Neural cell (in vitro differentiated cells): ENCODE results near the gene NAA38. TPM values are rescaled to one million over a fixed set of nuclear protein-coding genes. Genes with fewer than 3 reads are reported as not detected.
A peak's percentile ranks its signal among the peaks of the same experiment; 100 is the strongest.

Source experiments
- H2AFZ ChIP-seq: fragments of 200-600, 300-800 bp; sonication (generic), shearing (Covaris generic); 2 replicates; pipeline ENCODE4 v1.6.0; 2014; ENCODE audit warnings: low read depth, mild to moderate bottlenecking, antibody characterized with exemption, low read length, moderate library complexity
- H3F3A ChIP-seq: fragments of 200-600 bp; shearing (Covaris generic); 2 replicates; pipeline ENCODE4 v1.6.1; 2016; ENCODE audit warnings: mild to moderate bottlenecking, moderate library complexity, mixed read lengths, antibody characterized with exemption, low read length; ENCODE audit not compliant: insufficient read depth, poor library complexity, severe bottlenecking
- H3K27ac ChIP-seq: fragments of 200-600, 300-800 bp; sonication (generic), shearing (Covaris generic); 2 replicates; pipeline ENCODE4 v1.5.1; 2014; ENCODE audit warnings: mild to moderate bottlenecking, low read length, moderate library complexity
- H3K27me3 ChIP-seq: fragments of 300-800, 200-600 bp; sonication (generic), shearing (Covaris generic); 2 replicates; pipeline ENCODE4 v1.6.0; 2014; ENCODE audit warnings: mild to moderate bottlenecking, low read depth, low read length, moderate library complexity; ENCODE audit not compliant: insufficient read depth
- H3K36me3 ChIP-seq: fragments of 300-800, 200-600 bp; sonication (generic), shearing (Covaris generic); 2 replicates; pipeline ENCODE4 v1.5.1; 2014; ENCODE audit warnings: mild to moderate bottlenecking, antibody characterized with exemption, low read length, moderate library complexity; ENCODE audit not compliant: insufficient read depth
- H3K4me2 ChIP-seq: fragments of 300-800, 200-600 bp; sonication (generic), shearing (Covaris generic); 2 replicates; pipeline ENCODE4 v1.6.0; 2014; ENCODE audit warnings: mild to moderate bottlenecking, low read length
- H3K4me3 ChIP-seq: fragments of 300-800, 200-600 bp; sonication (generic), shearing (Covaris generic); 2 replicates; pipeline ENCODE4 v1.5.1; 2014; ENCODE audit warnings: mild to moderate bottlenecking, low read length, moderate library complexity
- H3K79me2 ChIP-seq: fragments of 200-600 bp; shearing (Covaris generic); replicated peaks from 2 replicates; pipeline ENCODE4 v1.6.0; 2014; ENCODE audit warnings: mild to moderate bottlenecking, low read length, moderate library complexity; ENCODE audit not compliant: insufficient read depth
- H3K9ac ChIP-seq: fragments of 300-800, 200-600 bp; sonication (generic), shearing (Covaris generic); 2 replicates; pipeline ENCODE4 v1.6.1; 2016; ENCODE audit warnings: mild to moderate bottlenecking, low read length, mixed read lengths
- H3K9me2 ChIP-seq: fragments of 200-600 bp; shearing (Covaris generic); 2 replicates; pipeline ENCODE4 v1.6.1; 2016; ENCODE audit warnings: mild to moderate bottlenecking, low read length, mixed read lengths; ENCODE audit not compliant: insufficient read depth
- H3K9me3 ChIP-seq: fragments of 200-600, 300-800 bp; sonication (generic), shearing (Covaris generic); 2 replicates; pipeline ENCODE4 v1.6.1; 2016; ENCODE audit warnings: mild to moderate bottlenecking, mixed run types, low read length, moderate library complexity, mixed read lengths
- H4K20me1 ChIP-seq: fragments of 200-600 bp; shearing (Covaris generic); 2 replicates; pipeline ENCODE4 v1.6.1; 2016; ENCODE audit warnings: mild to moderate bottlenecking, mixed run types; ENCODE audit not compliant: insufficient read depth
- EP300 ChIP-seq: fragments of 450-650 bp; conservative IDR thresholded peaks from 2 replicates; pipeline ENCODE4 v1.6.1; 2014; ENCODE audit warnings: antibody characterized with exemption, mild to moderate bottlenecking, moderate library complexity; ENCODE audit not compliant: poor library complexity, severe bottlenecking
- EZH2 ChIP-seq: fragments of 200-600, 300-800 bp; shearing (Covaris generic), sonication (generic); IDR thresholded peaks from 2 replicates; pipeline ENCODE4 v1.6.1; 2014; ENCODE audit warnings: antibody characterized with exemption, low read length, borderline replicate concordance, mild to moderate bottlenecking; ENCODE audit not compliant: insufficient read depth, poor library complexity, severe bottlenecking
- MXI1 ChIP-seq: fragments of 450-650 bp; conservative IDR thresholded peaks from 2 replicates; pipeline ENCODE4 v1.6.1; 2014; ENCODE audit warnings: antibody characterized with exemption, mild to moderate bottlenecking; ENCODE audit not compliant: poor library complexity, severe bottlenecking
- POLR2AphosphoS5 ChIP-seq: IDR thresholded peaks from 2 replicates; pipeline ENCODE4 v1.6.1; 2012
- RAD21 ChIP-seq: fragments of 450-650 bp; conservative IDR thresholded peaks from 2 replicates; pipeline ENCODE4 v1.6.1; 2014; ENCODE audit warnings: antibody characterized with exemption, mild to moderate bottlenecking, moderate library complexity
- SMC3 ChIP-seq: fragments of 450-650 bp; conservative IDR thresholded peaks from 2 replicates; pipeline ENCODE4 v1.6.1; 2014; ENCODE audit warnings: antibody characterized with exemption, mild to moderate bottlenecking, moderate library complexity; ENCODE audit not compliant: poor library complexity
- TAF1 ChIP-seq: IDR thresholded peaks from 2 replicates; pipeline ENCODE4 v1.6.1; 2012; ENCODE audit warnings: low read depth
- polyA plus RNA-seq: library from polyadenylated mRNA; depleted of rRNA; stranded (reverse); fragments of >200 nt; gene quantifications from 2 replicates; pipeline ENCODE4 v1.2.3, GENCODE V29; 2014
- TF ChIP-seq, protein P1 (sequence below): IDR thresholded peaks from 2 replicates; pipeline ENCODE4 v1.6.1; 2012; ENCODE audit warnings: borderline replicate concordance
- TF ChIP-seq, protein P2 (sequence below): fragments of 450-650 bp; IDR thresholded peaks from 2 replicates; pipeline ENCODE4 v1.5.1; 2014; ENCODE audit warnings: antibody characterized with exemption, mild to moderate bottlenecking, moderate library complexity; ENCODE audit not compliant: poor library complexity, severe bottlenecking

The NAA38 gene
- polyA plus RNA-seq, 1 donor from 2014 or later = 110 TPM

DNA sequence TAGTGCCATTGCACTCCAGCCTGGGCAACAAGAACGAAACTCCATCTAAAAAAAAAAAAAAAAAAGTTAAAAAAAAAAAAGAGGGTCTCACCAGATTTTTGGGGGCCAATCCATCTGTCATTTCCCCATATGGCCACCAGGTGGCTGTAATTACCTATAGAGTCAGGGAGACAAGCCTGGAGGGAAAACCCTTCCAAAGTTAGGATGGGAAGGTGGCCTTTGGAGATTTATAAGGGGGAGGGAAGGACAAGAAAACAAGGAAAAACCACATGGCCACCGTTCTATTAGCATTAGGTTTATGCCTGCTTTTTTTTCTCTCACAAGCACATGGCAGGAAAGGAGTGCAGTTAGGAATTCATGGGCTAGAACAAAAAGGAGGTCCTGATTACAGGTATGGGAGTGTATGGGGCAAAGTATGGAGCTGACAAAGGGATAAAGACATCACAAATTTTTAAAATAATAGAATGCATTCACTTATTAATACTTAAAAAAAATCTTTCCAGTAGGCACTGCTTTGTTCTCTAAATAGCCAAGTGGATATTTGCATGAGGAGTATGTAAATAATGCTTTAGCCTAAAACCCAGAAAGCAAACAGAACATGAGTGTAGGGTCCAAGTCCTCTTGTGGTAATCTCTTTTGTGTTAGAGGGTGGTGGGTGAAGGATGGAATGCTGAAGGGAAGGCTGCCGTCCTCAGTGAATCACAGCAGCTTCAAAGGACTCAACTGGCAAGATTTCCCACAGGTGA, 5.5 kb upstream of the NAA38 start:
- Histone ChIP-seq H2AFZ (no peak overlapping the region), H3K9me2 (no peaks in the 10 kb centered on the region), H3K36me3 (no peaks in the 10 kb centered on the region), H3K4me3 (no peak overlapping the region), H3K9me3 (no peaks in the 10 kb centered on the region), H3K27me3 (no peaks in the 10 kb centered on the region), H3K4me2 (no peak overlapping the region), H4K20me1 (no peaks in the 10 kb centered on the region), H3F3A (peaks cover 9% of the 10 kb centered on the region), H3K27ac (no peak overlapping the region), H3K9ac (no peak overlapping the region), H3K79me2 (peaks cover 18% of the 10 kb centered on the region)
- TF ChIP-seq, protein P1, sequence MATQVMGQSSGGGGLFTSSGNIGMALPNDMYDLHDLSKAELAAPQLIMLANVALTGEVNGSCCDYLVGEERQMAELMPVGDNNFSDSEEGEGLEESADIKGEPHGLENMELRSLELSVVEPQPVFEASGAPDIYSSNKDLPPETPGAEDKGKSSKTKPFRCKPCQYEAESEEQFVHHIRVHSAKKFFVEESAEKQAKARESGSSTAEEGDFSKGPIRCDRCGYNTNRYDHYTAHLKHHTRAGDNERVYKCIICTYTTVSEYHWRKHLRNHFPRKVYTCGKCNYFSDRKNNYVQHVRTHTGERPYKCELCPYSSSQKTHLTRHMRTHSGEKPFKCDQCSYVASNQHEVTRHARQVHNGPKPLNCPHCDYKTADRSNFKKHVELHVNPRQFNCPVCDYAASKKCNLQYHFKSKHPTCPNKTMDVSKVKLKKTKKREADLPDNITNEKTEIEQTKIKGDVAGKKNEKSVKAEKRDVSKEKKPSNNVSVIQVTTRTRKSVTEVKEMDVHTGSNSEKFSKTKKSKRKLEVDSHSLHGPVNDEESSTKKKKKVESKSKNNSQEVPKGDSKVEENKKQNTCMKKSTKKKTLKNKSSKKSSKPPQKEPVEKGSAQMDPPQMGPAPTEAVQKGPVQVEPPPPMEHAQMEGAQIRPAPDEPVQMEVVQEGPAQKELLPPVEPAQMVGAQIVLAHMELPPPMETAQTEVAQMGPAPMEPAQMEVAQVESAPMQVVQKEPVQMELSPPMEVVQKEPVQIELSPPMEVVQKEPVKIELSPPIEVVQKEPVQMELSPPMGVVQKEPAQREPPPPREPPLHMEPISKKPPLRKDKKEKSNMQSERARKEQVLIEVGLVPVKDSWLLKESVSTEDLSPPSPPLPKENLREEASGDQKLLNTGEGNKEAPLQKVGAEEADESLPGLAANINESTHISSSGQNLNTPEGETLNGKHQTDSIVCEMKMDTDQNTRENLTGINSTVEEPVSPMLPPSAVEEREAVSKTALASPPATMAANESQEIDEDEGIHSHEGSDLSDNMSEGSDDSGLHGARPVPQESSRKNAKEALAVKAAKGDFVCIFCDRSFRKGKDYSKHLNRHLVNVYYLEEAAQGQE = peak; percentile 22
- TF ChIP-seq EZH2 (no peak), SMC3 (peak; percentile 96), RAD21 (peak; percentile 88), MXI1 (no peak), EP300 (no peak), TAF1 (no peak)
- TF ChIP-seq, protein P2, sequence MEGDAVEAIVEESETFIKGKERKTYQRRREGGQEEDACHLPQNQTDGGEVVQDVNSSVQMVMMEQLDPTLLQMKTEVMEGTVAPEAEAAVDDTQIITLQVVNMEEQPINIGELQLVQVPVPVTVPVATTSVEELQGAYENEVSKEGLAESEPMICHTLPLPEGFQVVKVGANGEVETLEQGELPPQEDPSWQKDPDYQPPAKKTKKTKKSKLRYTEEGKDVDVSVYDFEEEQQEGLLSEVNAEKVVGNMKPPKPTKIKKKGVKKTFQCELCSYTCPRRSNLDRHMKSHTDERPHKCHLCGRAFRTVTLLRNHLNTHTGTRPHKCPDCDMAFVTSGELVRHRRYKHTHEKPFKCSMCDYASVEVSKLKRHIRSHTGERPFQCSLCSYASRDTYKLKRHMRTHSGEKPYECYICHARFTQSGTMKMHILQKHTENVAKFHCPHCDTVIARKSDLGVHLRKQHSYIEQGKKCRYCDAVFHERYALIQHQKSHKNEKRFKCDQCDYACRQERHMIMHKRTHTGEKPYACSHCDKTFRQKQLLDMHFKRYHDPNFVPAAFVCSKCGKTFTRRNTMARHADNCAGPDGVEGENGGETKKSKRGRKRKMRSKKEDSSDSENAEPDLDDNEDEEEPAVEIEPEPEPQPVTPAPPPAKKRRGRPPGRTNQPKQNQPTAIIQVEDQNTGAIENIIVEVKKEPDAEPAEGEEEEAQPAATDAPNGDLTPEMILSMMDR = peak; percentile 85

DNA sequence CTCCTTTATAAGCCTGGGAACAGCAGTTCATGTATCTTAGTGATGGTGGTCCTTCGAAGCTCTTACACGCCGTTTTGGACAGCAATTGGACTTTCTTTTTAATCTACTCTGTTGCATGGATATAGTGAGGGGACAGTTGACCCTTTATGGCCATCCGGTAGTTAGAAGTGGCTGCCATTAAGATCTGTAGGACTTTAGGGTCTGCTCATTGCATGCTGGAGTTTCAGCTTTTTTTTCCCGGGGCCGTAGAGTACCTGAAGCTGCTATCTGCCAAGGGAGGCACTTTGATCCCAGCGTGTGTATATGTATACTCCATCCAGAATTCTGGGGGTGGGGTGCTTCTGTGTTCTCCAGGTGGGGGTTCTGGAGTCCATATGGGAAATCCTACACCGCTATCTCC, 1.7 kb upstream of the NAA38 start:
- H3F3A ChIP-seq = peaks cover 13% of the 10 kb centered on the region
- no peaks in the 10 kb centered on the region for H3K36me3 ChIP-seq
- no peak overlapping the region for H2AFZ ChIP-seq
- no peaks in the 10 kb centered on the region for H4K20me1 ChIP-seq
- H3K27ac ChIP-seq = peak overlapping the region; percentile 98
- peak overlapping the region; percentile 92 for H3K9ac ChIP-seq
- H3K27me3 ChIP-seq = no peaks in the 10 kb centered on the region
- H3K4me2 ChIP-seq = peak overlapping the region; percentile 71
- H3K9me2 ChIP-seq = no peaks in the 10 kb centered on the region
- peaks cover 22% of the 10 kb centered on the region for H3K79me2 ChIP-seq
- TF ChIP-seq, protein P2 = no peak
- TF ChIP-seq, protein P1 = no peak
- TF ChIP-seq TAF1 (no peak), SMC3 (no peak), MXI1 (no peak), POLR2AphosphoS5 (no peak), EZH2 (no peak), EP300 (no peak), RAD21 (no peak)
- no peaks in the 10 kb centered on the region for H3K9me3 ChIP-seq
- H3K4me3 ChIP-seq = peak overlapping the region; percentile 85
